ENCODE data around the gene RMDN3. TPM values are rescaled to one million over a fixed set of nuclear protein-coding genes. Genes with fewer than 3 reads are reported as not detected.

RMDN3 gene
- total and polyA plus RNA-seq, 9 of the 15 experiments (the other 6 are each of a cell fraction or from before 2014, with no cell fraction given) = 8.1 to 38.2 (median 25.9) TPM

GRCh38 chr15:40693904-40694687 lies 61.0 kb downstream of the RMDN3 start (continued):
- TF ChIP-seq ZNF407 (IDR thresholded peaks at IDR 0.05; ENCODE audit: low read depth) (no peak), CTCFL (IDR thresholded peaks at IDR 0.05; ENCODE audit: borderline replicate concordance, insufficient read depth, low read depth, low read length, poor library complexity, severe bottlenecking) (peak; percentile 84), SMARCA4 (IDR thresholded peaks at IDR 0.05) (0 out of 2 replicates have a peak, but pooled peaks have one; percentile 36), SP1 (CRISPR knock-in tag; IDR thresholded peaks at IDR 0.05) (0 out of 2 replicates have a peak, but pooled peaks have one; percentile 33)

Data from K562 (cell line).